OCI-LY7 (cell line): ENCODE data around the gene ST3GAL3. TPM values are rescaled to one million over a fixed set of nuclear protein-coding genes. Genes with fewer than 3 reads are reported as not detected.

ENCODE experiments used
- BruUV-seq: library from RNA; stranded (reverse); fragments of 400-500 nt; replicated peaks from 2 replicates; lab custom pipeline; 2021; lab: Mats Ljungman, UMichigan
- CTCF ChIA-PET: fragments of 300-600 bp; sonication (Branson Sonifier 250); formaldehyde crosslinking; loops from one replicate; lab custom pipeline; 2022; ENCODE audit warnings: antibody characterized with exemption; ENCODE audit not compliant: unreplicated experiment; lab: Charles Lee
- POLR2A ChIA-PET: fragments of 300-600 bp; sonication (Branson Sonifier 250); formaldehyde crosslinking; loops from one replicate; lab custom pipeline; 2022; ENCODE audit warnings: antibody characterized with exemption; lab: Charles Lee
- DNase-seq: peaks from one replicate; pipeline ENCODE4 v3.0.0-alpha.2; 2015; ENCODE audit warnings: low spot score
- H2AFZ ChIP-seq: fragments of 200-600 bp; sonication (generic), shearing (Covaris generic); 2 replicates; pipeline ENCODE4 v1.6.1; 2014; ENCODE audit warnings: mild to moderate bottlenecking, antibody characterized with exemption, low read length, moderate library complexity
- H3K27ac ChIP-seq: fragments of 200-600 bp; sonication (generic); 2 replicates; pipeline ENCODE4 v1.5.1; 2014; ENCODE audit warnings: mixed run types, low read depth, mild to moderate bottlenecking, moderate library complexity, low read length, inconsistent platforms; ENCODE audit not compliant: poor library complexity, severe bottlenecking
- H3K36me3 ChIP-seq: fragments of 200-600 bp; sonication (generic); 2 replicates; pipeline ENCODE4 v1.6.1; 2014; ENCODE audit warnings: mild to moderate bottlenecking, antibody characterized with exemption, low read length, moderate library complexity, mixed read lengths; ENCODE audit not compliant: insufficient read depth
- H3K4me1 ChIP-seq: fragments of 200-600 bp; sonication (generic); 2 replicates; pipeline ENCODE4 v1.5.1; 2014; ENCODE audit warnings: mild to moderate bottlenecking, low read length; ENCODE audit not compliant: insufficient read depth, poor library complexity, severe bottlenecking
- H3K4me2 ChIP-seq: fragments of 200-600 bp; sonication (generic); 2 replicates; pipeline ENCODE4 v1.6.1; 2014; ENCODE audit warnings: mild to moderate bottlenecking, low read length
- H3K4me3 ChIP-seq: fragments of 200-600 bp; sonication (generic); 2 replicates; pipeline ENCODE4 v1.5.1; 2014; ENCODE audit warnings: mild to moderate bottlenecking, low read depth, low read length; ENCODE audit not compliant: poor library complexity, severe bottlenecking
- H3K79me2 ChIP-seq: fragments of 200-600 bp; sonication (generic); 2 replicates; pipeline ENCODE4 v1.6.1; 2016; ENCODE audit warnings: low read depth, mild to moderate bottlenecking, low read length, moderate library complexity, mixed read lengths; ENCODE audit not compliant: insufficient read depth
- H3K9me2 ChIP-seq: fragments of 200-600 bp; sonication (generic); 2 replicates; pipeline ENCODE4 v1.6.1; 2016; ENCODE audit warnings: mild to moderate bottlenecking, low read length, mixed read lengths; ENCODE audit not compliant: insufficient read depth
- H3K9me3 ChIP-seq: fragments of 200-600 bp; sonication (generic); 2 replicates; pipeline ENCODE4 v1.6.1; 2014; ENCODE audit warnings: mild to moderate bottlenecking, mixed run types, low read length, mixed read lengths
- H4K20me1 ChIP-seq: fragments of 200-600 bp; sonication (generic); 2 replicates; pipeline ENCODE4 v1.6.1; 2014; ENCODE audit warnings: mild to moderate bottlenecking, antibody characterized with exemption, low read length, moderate library complexity, mixed read lengths; ENCODE audit not compliant: insufficient read depth
- CTCF ChIP-seq: fragments of 200-600 bp; sonication (generic); conservative IDR thresholded peaks from 2 replicates; pipeline ENCODE4 v1.5.1; 2014; ENCODE audit warnings: mild to moderate bottlenecking, antibody characterized with exemption, low read length, moderate library complexity, mixed read lengths
- EZH2phosphoT487 ChIP-seq: fragments of 200-600 bp; sonication (generic); IDR thresholded peaks from 2 replicates; pipeline ENCODE4 v1.6.1; 2018; ENCODE audit warnings: low read depth, borderline replicate concordance, mild to moderate bottlenecking, mixed run types, antibody characterized with exemption, low read length, moderate library complexity, mixed read lengths
- intact Hi-C: fragments of 100-400 bp; cut with micrococcal nuclease; formaldehyde crosslinking; loops from one replicate; pipeline ENCODE4 v1.10.0; 2022; ENCODE audit not compliant: unreplicated experiment
- total RNA-seq, 2 experiments: library from RNA; depleted of rRNA in 1 of 2; stranded (reverse); fragments of >200 nt in 1 of 2; shearing (Covaris generic) in 1 of 2; gene quantifications; 2 replicates each; pipeline ENCODE4 v1.2.3, GENCODE V29; 2014 to 2022

The ST3GAL3 gene
- total RNA-seq, 2 experiments from 2014 or later = 24.0 to 45.0 TPM

DNA sequence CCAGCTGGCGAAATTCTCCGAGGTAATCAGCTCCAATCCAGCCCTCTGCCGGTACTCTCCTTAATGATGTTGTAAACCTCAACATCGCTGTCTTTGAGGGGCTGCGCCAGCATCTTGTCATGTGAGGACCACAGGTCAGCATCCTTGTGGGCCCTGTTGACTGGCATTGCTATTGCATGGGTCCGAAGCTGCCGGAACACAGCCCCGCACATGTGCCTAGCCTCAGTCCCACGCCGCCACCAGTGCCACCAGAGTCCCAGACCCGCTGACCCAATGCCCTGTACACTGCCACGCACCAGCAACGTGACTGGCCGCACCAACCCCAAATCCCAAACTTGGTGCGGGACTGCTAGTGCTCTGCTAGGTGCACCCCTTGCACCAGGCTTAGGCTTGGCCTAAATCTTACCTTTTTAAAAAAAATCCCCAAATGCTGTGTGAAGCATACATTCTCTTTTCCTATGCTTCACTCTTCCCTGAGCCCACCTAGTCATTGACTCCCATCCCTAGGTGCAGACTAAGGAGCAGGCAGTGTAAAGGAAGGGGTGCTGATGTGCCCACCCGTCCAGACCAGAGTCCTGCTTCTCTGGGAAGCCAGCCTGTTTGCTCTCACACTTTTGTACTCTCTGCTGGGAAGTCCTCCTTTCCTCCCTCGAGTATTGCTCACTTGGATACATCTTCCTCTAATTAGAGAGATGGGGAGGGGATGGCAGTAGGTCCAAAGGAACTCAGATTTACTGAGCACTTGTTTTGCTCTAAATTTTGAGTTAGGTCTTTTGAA, 144.4 kb downstream of the ST3GAL3 start:
- Histone ChIP-seq H3K9me2 (no peaks in the 10 kb centered on the region), H3K79me2 (no peaks in the 10 kb centered on the region), H2AFZ (no peak overlapping the region), H3K4me3 (no peak overlapping the region), H3K9me3 (no peaks in the 10 kb centered on the region), H3K4me1 (peaks cover 22% of the 10 kb centered on the region), H3K4me2 (no peak overlapping the region), H3K27ac (no peak overlapping the region), H4K20me1 (no peaks in the 10 kb centered on the region), H3K36me3 (peaks cover 8% of the 10 kb centered on the region; the same call in 1 of the 2 replicates)
- DNase-seq = no peak
- CTCF ChIA-PET = no interaction called here
- intact Hi-C loops = no loop called here
- POLR2A ChIA-PET = no interaction called here
- no TSS peak for BruUV-seq
- TF ChIP-seq CTCF (no peak), EZH2phosphoT487 (no peak)

GRCh38 chr1:43853161-43853921, 146.0 kb downstream of the ST3GAL3 start:
- Histone ChIP-seq H3K4me1 (peaks cover 22% of the 10 kb centered on the region), H4K20me1 (no peaks in the 10 kb centered on the region), H3K9me3 (no peaks in the 10 kb centered on the region), H2AFZ (no peak overlapping the region; the same call in 1 of the 2 replicates), H3K36me3 (peaks cover 8% of the 10 kb centered on the region; the same call in 1 of the 2 replicates), H3K4me2 (peak overlapping the region; percentile 17), H3K27ac (no peak overlapping the region), H3K4me3 (no peak overlapping the region), H3K9me2 (no peaks in the 10 kb centered on the region), H3K79me2 (no peaks in the 10 kb centered on the region)
- TF ChIP-seq CTCF (no peak), EZH2phosphoT487 (no peak)
- intact Hi-C loops = no loop called here
- no TSS peak for BruUV-seq
- CTCF ChIA-PET = no interaction called here
- POLR2A ChIA-PET = interaction anchor here (0.6 to 1.1 kb wide), 2 partner anchors 28 to 87 kb away, joined by 3 to 5 read pairs; no protein-coding TSS in a partner anchor
- peak; percentile 45 for DNase-seq
